GM19372 (cell line): Measurements from ENCODE around the gene TSPYL1.
"Not testable (repeated sequence)": the region's sequence is repeated elsewhere in the genome, so short reads cannot be mapped to it uniquely, and the experiment has no call there.

ENCODE experiments used
- ATAC-seq: cut with Tn5 transposase; IDR thresholded peaks from one replicate; pipeline ENCODE4 v1.9.1; 2021; ENCODE audit warnings: mild to moderate bottlenecking, low read depth, moderate library complexity; ENCODE audit not compliant: unreplicated experiment

Gene TSPYL1

DNA sequence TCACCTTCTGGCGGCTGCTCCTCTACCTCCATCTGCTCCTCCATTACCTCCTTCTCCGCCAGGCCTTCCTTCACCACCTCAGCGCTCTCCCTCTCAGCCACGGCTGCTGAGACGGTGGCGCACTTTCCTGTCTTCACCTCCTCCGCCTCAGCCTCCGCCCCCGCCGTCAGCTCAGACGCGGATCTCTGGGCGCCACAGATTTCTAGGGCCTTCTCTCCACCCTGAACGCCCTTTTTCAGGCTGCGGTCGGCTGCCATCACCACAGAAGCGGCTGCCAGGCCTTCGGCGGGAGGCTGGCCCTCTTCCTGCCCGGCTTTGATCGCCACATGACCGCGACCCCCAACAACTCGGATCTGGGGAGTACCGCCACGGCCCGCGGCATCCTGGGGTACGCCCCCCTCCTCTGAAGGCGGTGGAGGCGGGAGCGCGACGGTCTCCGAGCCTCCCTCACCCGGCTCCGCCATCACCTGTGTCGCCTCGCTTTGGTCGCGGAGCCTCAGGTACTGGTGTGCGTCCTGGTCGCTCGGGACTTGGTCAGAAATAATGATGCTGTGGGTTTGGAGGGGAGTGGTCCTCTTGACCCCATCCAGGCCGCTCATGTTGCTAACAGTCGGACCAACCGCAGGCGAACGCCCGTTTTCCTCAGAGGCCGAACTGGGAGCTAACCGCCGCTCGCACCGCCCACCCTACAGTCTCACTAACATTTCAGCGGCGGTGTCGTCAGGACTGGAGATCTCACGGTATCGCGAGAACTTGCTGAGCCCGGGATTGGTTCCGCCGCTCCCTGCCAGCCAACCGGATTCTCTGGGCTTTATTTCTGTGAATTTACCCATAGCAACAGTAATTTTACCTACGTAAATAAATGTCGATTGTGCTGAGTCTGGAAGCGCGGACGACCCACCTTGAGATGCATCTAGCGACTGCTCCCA is at the start of gene TSPYL1:
Gene TSPYL1, minus strand, starts transcription at position 699 of the 929 bp plus-strand sequence. Its CDS starts 100 bp downstream, at position 599.
- peak; percentile 91 for ATAC-seq

DNA sequence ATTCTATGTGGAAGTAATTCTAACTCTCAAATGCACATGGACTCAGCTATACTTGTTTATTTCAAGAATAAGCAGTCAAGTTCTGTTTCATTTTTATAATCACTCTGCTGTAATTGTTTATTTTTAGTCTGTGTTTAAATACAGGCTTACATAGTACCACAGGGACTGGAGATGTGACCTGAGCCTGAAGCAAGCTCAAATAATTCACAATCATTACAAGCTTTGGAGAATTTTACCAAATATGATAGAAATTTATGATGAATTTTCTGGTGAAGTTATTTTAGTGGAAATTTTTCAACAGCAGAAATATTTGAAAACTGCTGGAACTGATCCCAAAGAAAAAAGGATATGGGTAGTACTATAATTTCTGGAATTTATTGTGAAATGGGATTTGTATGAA is 49.4 kb upstream of the TSPYL1 start:
- ATAC-seq = no peak

DNA sequence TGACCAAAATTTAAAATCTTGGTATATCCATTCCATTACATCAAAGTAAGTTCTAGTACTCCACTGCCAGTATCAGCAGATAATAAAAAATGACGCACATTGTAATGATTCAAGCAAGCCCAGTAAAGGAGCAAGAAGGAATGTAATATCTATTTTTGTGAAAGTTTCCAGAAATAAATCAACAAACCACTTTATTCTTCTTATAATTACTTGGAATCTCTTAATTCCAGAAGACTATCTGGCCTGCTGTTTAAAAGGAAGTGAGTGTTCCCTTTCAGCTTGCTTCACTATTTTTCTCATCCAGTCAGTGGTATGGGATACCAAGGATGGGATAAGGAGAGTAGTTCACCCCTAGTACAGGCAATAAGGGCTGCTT is 48.8 kb upstream of the TSPYL1 start:
- no peak for ATAC-seq

DNA sequence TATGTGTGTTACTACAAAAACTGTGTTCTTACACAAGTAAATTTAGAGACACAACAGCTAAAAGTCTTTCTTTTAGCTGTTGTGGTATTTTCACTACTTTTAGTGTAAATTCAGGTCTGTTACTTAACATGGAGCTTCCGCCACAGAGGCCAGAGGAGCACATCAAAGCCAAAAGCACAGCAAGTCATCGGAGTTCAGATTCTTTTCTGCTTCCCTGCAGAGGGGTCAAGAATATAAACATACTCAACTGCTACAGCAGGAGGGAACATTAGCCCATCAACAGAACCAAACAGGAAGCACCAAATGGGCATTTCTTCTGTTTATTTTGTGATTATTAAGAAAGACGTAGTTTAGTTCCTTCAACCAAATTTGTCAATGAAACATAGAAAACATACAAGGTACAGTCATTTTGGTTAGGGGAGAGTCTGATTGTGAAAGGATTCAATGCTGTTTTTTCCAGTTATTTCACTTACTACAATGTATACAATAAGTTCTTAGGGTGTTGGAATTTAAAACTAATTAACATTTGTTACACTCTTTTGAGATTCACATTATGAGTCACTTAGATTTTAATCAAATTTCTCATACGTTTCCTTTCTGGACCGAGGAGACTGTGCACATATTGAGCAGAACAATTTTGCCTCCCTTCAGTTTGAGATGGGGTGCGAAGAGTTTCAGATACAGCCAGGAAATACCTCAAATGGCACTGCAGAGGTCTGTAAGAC is 48.2 kb upstream of the TSPYL1 start:
- ATAC-seq = no peak

DNA sequence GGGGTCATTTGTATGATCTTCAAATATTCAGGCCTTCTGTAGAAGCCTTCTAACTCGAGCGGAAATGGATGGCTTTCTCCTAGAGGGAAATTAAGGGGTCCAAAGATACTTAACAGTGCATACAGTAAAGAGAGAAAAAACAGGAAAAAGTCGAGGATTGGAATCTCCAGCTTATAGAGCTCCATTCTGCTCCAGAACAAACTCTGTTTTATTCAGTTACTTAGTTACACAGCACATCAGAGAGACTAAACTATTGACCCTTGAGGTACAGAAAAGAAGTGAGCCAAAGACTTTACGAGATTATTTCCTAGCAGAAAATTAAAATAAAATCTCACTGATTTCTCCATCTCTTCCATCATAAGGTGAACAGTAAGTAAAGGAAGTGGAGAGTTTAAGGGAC is 47.3 kb upstream of the TSPYL1 start:
- no peak for ATAC-seq

DNA sequence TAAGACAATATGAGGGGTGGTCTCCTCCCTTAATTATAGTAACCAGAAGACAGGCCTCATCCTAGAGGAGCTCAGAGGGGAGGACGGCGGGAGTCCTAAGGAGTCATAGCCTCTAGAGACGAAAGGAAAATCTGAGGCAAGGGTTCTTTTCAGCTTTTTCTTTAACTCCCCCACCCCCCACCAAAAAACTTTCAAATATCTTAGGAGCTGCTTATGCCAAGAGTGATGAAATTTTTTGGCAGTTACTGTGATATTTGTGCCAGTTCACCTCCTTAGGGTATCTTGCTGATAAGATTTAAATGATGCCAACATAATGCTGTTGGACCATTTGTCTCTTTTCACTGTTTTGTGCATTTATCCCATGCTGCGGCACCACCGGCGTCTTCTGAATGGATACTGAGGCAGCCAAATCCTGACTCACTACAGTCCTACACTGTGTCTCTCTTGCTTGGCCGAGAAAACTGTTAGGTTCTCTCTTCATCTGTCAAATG is 46.5 kb upstream of the TSPYL1 start:
- no peak for ATAC-seq

DNA sequence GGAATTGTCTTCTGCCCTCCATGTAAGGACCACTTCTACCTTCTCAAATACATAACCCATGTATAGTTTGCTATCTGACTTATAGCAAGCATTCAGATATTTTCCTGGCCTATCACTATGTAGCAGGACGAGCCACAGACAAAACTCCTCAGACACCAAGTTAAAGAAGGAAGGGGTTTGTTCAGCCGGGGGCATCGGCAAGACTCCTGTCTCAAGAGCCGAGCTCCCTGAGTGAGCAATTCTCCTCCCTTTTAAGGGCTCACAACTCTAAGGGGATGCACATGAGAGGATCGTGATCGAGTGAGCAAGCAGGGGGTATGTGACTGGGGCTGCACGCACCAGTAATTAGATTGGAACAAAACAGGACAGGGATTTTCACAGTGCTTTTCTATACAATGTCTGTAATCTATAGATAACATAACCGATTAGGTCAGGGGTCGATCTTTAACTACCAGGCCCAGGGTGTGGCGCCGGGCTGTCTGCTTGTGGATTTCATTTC is 46.0 kb upstream of the TSPYL1 start:
- ATAC-seq = not testable (repeated sequence)

DNA sequence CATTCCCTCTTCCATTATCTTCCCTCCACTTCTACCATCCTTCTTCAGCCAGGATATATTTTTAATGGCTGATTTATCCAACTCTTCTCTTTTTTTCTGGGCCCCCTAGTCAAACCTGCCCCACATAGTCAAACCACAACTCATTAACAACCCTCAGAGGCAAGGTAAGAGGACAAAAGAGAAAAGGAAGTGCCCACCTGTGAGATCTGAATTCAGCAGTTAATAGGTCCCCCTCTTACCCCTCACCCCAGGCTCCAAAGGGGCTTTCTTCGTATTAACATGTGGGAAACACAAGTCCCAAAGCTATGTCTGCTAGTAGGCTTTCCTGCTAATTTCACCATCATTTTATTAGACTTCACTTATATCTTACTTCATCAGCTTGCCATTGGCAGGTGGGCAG is 44.1 kb upstream of the TSPYL1 start:
- no peak for ATAC-seq

DNA sequence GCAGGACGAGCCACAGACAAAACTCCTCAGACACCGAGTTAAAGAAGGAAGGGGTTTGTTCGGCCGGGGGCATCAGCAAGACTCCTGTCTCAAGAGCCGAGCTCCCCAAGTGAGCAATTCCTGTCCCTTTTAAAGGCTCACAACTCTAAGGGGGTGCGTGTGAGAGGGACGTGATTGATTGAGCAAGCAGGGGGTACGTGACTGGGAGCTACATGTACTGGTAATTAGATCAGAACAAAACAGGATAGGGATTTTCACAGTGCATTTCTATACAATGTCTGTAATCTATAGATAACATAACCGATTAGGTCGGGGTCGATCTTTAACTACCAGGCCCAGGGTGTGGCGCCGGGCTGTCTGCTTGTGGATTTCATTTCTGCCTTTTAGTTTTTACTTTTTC is 42.2 kb upstream of the TSPYL1 start:
- ATAC-seq = not testable (repeated sequence)

DNA sequence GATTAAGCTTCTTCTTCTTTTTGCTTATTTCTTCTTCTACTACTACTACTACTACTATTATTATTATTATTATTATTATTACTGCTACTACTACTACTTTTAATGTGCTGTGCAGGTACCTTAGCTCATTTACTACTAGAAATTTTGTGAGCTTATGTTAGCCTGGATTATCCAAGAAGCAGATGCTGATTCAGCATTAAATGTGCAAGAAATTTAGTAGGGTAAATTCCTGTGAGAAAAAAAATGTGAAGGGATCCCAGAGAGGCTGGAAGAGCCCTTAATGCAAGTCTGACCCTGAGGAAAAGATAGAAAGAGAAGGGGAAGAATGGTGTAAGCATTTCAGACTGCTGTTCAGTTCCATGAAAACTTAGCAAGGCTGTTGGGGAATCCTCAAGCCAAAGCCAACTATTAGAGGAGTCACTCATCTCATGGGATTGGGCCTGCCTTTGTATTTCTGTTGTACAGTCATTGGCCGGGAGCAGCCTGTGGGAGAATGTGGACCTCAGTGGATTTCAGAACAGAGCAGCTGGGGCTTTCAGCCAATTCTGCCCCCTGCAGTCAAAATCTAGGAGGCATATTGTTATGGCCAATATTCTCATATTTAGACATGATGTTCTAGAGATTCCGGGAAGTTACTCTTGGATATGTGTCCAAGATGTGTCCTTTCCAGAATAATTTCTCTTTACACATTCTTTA is 37.2 kb upstream of the TSPYL1 start:
- no peak for ATAC-seq

DNA sequence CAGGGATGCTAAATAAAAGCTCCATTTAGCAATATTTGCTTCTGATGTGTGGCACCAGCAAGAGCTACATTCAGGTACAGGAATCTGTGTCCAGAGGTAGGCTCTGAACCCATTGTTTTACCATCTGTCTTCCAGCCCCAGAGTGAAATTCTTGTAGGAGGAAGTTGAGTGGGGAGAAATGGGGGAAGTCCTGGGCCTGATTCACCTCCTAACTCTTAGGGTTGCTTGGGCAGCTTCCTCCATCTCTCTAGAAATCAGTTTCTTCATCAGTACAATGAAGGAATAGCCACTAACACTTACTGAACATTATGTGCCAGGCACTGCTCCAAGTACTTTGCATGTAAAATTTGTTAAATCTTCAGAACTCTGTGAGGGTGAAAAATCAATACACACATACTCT is 35.1 kb upstream of the TSPYL1 start:
- ATAC-seq = no peak

DNA sequence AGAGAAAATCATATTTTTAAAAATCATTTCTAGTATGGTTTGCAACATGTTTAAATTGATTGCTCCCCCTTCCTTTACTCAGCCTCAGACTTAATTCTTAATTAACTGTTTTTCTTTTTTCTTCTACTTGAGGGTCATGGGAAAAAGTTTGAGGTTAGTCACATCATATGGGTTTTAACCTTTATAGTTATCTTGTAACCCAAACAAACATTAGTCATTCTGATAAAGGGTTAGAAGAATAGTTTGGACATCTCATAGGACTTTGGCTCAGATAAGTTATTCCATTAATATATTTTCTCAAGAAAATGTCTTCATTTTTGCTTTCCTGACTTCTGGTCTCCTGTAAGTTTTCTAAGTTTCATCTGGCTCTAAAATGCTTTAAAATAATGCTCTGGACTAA is 34.5 kb upstream of the TSPYL1 start:
- ATAC-seq = no peak

DNA sequence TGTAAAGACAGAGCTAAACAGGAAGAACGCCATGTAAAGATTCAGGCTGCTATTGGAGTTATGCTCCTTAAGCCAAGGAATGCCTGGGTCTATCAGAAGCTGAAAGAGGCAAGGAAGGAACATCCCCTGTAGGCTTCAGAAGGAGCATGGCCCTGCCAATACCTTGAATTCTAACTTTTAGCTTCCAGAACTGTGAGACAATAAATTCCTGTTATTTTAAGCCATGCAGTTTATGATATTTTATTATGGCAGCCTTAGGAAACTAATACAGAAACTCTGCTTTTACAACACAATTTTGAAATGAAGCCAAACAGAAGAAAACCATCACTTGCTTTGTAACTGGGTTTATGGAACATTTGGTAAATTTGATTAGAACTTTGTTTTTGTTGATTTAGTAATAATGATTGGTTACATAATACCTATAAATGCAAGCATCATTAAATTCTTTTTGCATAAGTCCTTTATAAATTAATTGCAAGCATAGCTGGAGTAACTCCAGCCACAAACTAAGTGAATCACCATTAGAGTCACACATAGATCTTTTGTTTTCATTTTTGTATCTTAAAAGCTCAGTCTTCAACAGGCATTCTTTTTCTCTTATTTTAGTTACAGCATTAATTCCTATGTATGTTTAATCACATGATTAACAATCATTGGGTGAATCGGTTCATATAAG is 33.5 kb upstream of the TSPYL1 start:
- ATAC-seq = no peak

DNA sequence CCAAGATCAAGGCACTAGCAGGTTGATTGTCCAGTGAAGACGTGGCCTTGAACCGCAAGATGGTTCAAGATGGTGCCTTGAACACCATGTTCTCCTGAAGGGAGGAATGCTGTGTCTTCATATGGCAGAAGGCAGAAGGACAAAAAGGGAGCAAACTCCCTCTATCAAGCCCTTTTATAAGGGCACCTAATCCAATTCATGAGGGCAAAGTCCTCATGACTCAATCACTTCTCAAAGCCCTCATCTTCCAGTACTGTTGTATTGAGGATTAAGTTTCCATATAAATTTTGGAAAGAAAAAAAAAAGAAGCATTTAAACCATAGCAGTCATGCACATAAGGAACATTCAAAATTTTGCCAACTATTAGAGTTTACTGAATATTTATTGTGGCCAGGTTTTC is 29.9 kb upstream of the TSPYL1 start:
- ATAC-seq = no peak

DNA sequence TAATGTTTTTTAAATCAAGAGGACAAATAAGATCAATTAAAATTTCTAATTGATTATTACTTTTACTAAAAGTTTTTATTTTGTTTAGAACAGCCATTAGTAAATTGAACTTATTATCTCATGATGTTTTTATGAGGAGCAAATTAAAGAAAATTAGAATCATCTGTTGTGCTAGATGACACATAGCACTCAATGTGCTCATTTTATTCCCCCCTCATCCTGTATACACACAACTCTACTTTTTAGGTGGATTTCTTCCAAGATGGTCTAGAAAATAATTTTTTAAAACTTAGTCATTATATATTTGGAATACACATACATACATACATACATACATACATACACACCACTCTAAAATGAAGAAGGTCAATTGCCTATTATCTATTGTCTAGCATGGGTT is 29.3 kb upstream of the TSPYL1 start:
- no peak for ATAC-seq

DNA sequence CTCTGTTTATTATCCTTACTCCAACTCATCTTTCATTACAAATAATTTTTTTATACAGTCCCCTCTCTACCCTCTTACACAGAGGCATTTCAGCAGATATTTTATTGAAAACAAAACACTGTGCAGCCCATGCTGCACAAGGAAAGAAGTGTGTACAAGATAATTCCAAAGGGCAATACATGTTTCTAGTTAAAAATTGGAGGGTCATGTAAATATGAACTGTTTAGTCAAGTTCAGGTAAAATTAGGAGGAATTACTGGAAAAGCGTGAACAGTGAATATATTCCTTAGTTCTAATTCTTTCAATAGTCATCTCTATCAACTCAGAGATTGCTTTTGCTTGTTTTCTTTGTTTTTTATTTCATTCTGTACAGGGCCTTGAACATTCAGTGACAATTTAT is 27.9 kb upstream of the TSPYL1 start:
- no peak for ATAC-seq

DNA sequence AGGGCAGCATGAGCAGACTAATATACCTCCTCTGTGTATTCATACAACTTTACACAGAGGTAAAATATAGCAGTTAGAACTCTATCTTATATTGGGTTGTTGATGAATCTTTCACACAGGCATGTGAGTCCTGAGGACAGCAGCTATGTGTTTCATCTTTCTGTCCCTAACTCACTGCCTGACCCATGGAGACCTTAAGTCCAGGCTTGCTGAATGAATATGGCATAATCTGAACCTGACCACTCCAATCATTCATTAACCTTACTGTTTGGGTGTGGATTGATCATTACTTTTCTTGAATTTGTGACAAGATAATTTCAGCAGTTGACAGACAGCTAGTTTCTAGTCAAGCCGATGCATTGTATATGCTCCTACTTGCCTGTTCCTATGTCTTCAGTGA is 27.3 kb upstream of the TSPYL1 start:
- no peak for ATAC-seq

DNA sequence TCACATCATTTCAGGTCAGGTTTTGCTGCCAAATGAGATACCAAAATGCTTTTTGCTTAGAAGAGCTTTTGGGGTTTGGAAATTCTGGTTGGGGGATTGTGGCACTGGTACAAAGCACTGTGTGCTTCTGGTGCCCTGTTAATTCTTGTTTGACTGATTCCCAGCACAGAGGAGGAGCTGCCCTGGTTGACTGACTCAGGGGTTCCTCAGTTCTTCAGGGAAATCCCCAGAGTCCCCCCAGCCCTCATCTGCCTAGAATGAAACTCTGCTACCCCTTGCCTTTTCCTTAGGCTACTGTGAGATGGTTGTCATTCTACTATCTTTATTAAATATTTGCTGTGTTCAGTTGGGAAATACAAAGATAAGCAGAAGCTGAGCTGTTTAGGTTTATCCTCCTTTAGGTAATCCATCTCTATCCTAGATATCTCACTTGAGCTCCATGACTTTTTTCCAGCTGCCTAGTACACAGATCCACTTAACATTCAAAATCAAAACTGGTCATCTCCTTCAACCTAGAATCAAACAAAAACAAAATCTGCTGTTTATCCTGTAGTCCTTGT is 24.9 kb upstream of the TSPYL1 start:
- no peak for ATAC-seq

DNA sequence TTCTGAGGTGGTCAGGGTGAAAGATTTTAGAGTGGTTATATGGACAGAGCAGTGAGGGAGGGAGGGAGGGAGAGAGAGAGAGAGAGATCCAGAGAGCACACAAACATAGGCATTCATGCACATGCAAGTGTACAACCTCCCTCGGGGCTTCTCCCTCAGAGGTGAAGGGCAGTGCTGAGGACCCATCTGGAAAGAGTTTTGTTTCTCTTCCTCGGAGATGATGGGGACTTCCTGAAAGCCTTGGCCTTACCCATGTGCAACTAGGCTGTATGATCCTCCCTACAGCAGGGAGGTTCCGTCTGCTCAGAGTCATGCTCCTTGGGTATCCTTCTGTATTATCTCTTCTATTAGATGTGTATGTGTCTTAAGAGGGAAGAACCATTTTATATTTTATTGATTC is 21.4 kb upstream of the TSPYL1 start:
- no peak for ATAC-seq

DNA sequence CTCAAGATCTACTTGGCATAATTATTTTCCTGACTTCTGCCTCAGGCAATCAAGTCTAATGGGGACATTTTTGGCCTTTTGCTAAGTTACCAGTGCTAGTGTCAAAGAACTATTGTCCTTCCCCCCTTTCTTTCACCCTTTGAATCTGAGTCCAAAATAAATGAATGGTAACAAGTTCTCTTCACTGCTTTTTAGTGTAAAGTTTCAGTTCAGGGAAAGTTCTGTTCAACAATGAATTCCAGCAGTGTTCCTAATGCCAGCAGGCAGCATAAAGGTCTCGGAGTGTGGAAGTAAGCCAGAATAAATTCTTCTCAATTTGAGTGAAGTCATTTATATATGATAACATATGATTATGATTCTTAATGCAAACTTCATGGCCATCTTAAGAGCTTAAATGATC is 20.8 kb upstream of the TSPYL1 start:
- ATAC-seq = no peak
